GM21390 (cell line): ENCODE measurements around the gene ASB13.

ENCODE experiments used
- ATAC-seq: cut with Tn5 transposase; IDR thresholded peaks from one replicate; pipeline ENCODE4 v1.9.1; 2021; ENCODE audit not compliant: unreplicated experiment

The ASB13 gene

GRCh38 chr10:5591336-5591824 lies 75.0 kb downstream of the ASB13 start:
- ATAC-seq: no peak

- no peak for ATAC-seq
Observed at GRCh38 chr10:5590816-5591215, 75.6 kb downstream of the ASB13 start.

- ATAC-seq: no peak
Observed at GRCh38 chr10:5589661-5590511, 76.5 kb downstream of the ASB13 start.

GRCh38 chr10:5589011-5589660 lies 77.3 kb downstream of the ASB13 start:
- no peak for ATAC-seq
